GM20000 (cell line): ENCODE measurements around the gene OLFML3.
"Not testable (repeated sequence)": the region's sequence is repeated elsewhere in the genome, so short reads cannot be mapped to it uniquely, and the experiment has no call there.

Source experiments
- DNase-seq: peaks from one replicate; pipeline ENCODE4 v3.0.0; 2012; ENCODE audit warnings: low spot score
- CTCF ChIP-seq: IDR thresholded peaks from 2 replicates; pipeline ENCODE4 v1.5.1; 2012; ENCODE audit warnings: mild to moderate bottlenecking, control low read depth; ENCODE audit errors: extremely low read depth, missing control alignments

The OLFML3 gene

DNA sequence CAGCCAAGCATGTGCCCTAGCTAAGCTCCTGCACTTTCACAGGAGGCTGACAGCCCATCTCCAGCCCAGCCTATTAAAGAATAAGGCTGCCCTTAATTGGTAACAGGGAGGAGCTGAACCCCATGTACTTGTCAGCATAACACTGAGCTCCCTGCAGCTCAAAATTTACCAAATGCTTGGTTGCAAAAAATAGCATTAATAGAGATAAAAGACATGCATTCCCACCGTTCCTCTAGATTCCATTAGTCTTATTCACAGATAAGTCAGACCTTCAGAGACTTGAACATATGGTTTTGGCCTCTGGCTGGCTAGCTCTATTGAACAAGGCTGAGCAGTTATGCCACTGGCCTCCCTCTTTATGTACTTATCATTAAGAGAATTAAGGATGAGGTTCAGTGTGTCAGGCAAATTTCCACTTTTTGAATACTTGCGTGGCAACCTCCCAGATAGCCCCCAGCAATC, 29.2 kb downstream of the OLFML3 start:
- no peak for DNase-seq
- TF ChIP-seq CTCF, result no peak

- no peak for TF ChIP-seq CTCF
- DNase-seq, result no peak
These were observed 29.7 kb downstream of the OLFML3 start for GRCh38 chr1:114008993-114009392.

DNA sequence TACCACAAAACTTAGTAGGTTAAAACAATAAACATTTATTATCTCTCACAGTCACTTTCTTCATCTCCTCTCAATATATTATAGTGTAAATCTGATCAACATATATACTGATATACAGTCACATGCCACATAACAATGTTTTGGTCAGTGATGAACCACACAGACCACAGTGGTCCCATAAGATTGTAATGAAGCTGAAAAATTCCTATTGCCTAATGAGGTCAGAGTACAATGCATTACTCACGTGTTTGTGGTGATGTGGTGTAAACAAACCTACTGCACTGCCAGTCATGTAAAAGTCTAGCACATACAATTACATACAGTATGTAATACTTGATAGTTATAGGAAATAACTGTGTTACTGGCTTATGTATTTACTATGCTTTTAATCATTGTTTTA, 30.1 kb downstream of the OLFML3 start:
- no peak for TF ChIP-seq CTCF
- no peak for DNase-seq

GRCh38 chr1:114010433-114011184, 31.3 kb downstream of the OLFML3 start:
- no peak for DNase-seq
- no peak for TF ChIP-seq CTCF

- no peak for TF ChIP-seq CTCF
- no peak for DNase-seq
These were observed 32.5 kb downstream of the OLFML3 start for GRCh38 chr1:114011796-114012195.

- TF ChIP-seq CTCF, result no peak
- DNase-seq, result no peak
These were observed 35.8 kb downstream of the OLFML3 start for GRCh38 chr1:114015075-114015474.

- not testable (repeated sequence) for DNase-seq
These were observed 40.5 kb downstream of the OLFML3 start for GRCh38 chr1:114019724-114020123.

DNA sequence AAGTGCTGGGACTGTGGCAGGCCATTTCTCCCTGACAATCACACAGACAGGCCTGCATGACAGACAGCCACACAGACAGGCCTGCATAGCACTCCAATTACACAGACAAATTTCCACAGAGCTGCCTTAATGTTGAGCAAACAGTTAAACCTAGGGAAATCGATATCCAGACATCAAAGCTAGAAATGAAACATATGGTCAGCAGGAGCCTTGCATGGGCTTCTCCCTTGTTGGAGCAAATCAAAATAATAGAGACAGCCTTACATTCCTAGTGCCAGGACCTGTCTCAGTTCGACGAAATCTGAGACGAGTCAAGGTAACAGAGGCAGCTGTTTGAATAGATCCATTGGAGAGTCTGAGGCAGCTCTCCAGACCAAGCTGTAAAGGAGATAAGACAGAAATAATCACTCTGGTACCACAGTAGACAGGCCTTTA, 42.4 kb downstream of the OLFML3 start:
- TF ChIP-seq CTCF, result no peak
- no peak for DNase-seq
